Measurements from ENCODE around the gene PDE2A. TPM values are rescaled to one million over a fixed set of nuclear protein-coding genes. Genes with fewer than 3 reads are reported as not detected.

Gene PDE2A
- total RNA-seq, 1 experiment from 2014 or later = 3.7 TPM

- TF ChIP-seq FOXJ3 (CRISPR knock-in tag; IDR thresholded peaks at IDR 0.05; ENCODE audit: borderline replicate concordance) = no peak
- no peak for TF ChIP-seq NR2C2 (CRISPR knock-in tag; IDR thresholded peaks at IDR 0.05)
- TF ChIP-seq FOXK1 (CRISPR knock-in tag; IDR thresholded peaks at IDR 0.05) = no peak
- no peak for TF ChIP-seq E2F4 (CRISPR knock-in tag; IDR thresholded peaks at IDR 0.05; ENCODE audit: borderline replicate concordance, low read depth)
- no peak for TF ChIP-seq GRHL2 (CRISPR knock-in tag; IDR thresholded peaks at IDR 0.05; ENCODE audit: insufficient replicate concordance, severe bottlenecking)
- TF ChIP-seq SMAD4 (CRISPR knock-in tag; IDR thresholded peaks at IDR 0.05) = no peak
Measured at GRCh38 chr11:72569966-72570892, 104.0 kb downstream of the PDE2A start (continued).

DNA sequence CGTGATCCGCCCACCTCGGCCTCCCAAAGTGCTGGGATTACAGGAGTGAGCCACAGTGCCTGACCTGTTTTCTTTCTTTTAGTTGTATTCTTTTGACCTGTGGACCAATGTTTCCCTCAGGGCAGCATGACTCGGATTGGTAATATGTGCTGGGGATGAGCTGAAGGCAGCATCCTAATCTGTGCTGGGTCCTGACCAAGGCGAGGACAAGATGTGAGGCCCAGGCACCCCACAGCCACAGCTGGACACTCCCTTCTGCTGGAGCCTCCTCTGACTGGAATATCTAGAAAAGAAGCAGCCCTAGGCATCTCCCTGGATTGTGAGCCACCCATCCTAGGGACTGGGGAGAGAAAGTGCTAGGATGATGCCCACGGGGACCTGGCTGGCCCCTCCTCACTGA, 105.4 kb downstream of the PDE2A start:
- TF ChIP-seq SMAD3 (CRISPR knock-in tag; IDR thresholded peaks at IDR 0.05; ENCODE audit: borderline replicate concordance) (no peak), IRF1 (CRISPR knock-in tag; IDR thresholded peaks at IDR 0.05) (no peak), USF2 (CRISPR knock-in tag; IDR thresholded peaks at IDR 0.05) (no peak), MLX (CRISPR knock-in tag; IDR thresholded peaks at IDR 0.05) (no peak), TEAD4 (CRISPR knock-in tag; IDR thresholded peaks at IDR 0.05) (no peak), MYBL2 (CRISPR knock-in tag; IDR thresholded peaks at IDR 0.05) (no peak), STAT6 (CRISPR knock-in tag; conservative IDR thresholded peaks at IDR 0.05; ENCODE audit: low read depth) (no peak), TP53 (CRISPR knock-in tag; IDR thresholded peaks at IDR 0.05) (no peak), CDX4 (CRISPR knock-in tag; IDR thresholded peaks at IDR 0.05; ENCODE audit: borderline replicate concordance) (no peak), IRF2 (CRISPR knock-in tag; IDR thresholded peaks at IDR 0.05; ENCODE audit: borderline replicate concordance, low read depth) (no peak), ZNF671 (CRISPR knock-in tag; IDR thresholded peaks at IDR 0.05) (no peak), FOXP1 (CRISPR knock-in tag; IDR thresholded peaks at IDR 0.05; ENCODE audit: borderline replicate concordance) (no peak), ZNF121 (CRISPR knock-in tag; IDR thresholded peaks at IDR 0.05) (no peak), ZNF263 (CRISPR knock-in tag; IDR thresholded peaks at IDR 0.05; ENCODE audit: low read depth) (no peak), FOXJ3 (CRISPR knock-in tag; IDR thresholded peaks at IDR 0.05; ENCODE audit: borderline replicate concordance) (no peak), ZNF423 (CRISPR knock-in tag; IDR thresholded peaks at IDR 0.05) (no peak), NFYB (CRISPR knock-in tag; conservative IDR thresholded peaks at IDR 0.05; ENCODE audit: low read depth) (no peak), ATF6 (CRISPR knock-in tag; IDR thresholded peaks at IDR 0.05) (no peak)
- CTCF ChIA-PET = interaction anchor here (9.9 kb wide), 1 partner anchor 98 kb away, joined by 59 read pairs; no protein-coding TSS in a partner anchor
- no peak overlapping the region for H3K27ac Mint-ChIP-seq
- H3K4me3 Mint-ChIP-seq = no peak overlapping the region
- POLR2A ChIA-PET = interaction anchor here (0.6 kb wide), 1 partner anchor 347 kb away, joined by 3 read pairs; no protein-coding TSS in a partner anchor
- peaks cover 3% of the 10 kb centered on the region; the same call in 1 of the 2 replicates for H3K9me3 Mint-ChIP-seq
- peaks cover 4% of the 10 kb centered on the region; the same call in 1 of the 2 replicates for H3K4me1 Mint-ChIP-seq
- H3K36me3 Mint-ChIP-seq = no peaks in the 10 kb centered on the region
- peaks cover 30% of the 10 kb centered on the region for H3K27me3 Mint-ChIP-seq (ENCODE audit: low read depth)
- DNase-seq (ENCODE audit: low spot score) = no peak
- no peak for ATAC-seq

Data from WTC11 (cell line).